Erythroblast (primary cell): ENCODE data around the gene NHS.

ENCODE experiments used
- GATA1 ChIP-seq: IDR thresholded peaks from 2 replicates; pipeline ENCODE4 v1.6.1; 2011; ENCODE audit warnings: low read depth, mild to moderate bottlenecking, control low read depth, low read length, moderate library complexity
- POLR2A ChIP-seq: IDR thresholded peaks from 2 replicates; pipeline ENCODE4 v1.6.1; 2011; ENCODE audit warnings: mild to moderate bottlenecking, low read length

GRCh38 chrX:17567187-17567586 is 192.2 kb downstream of the NHS start:
- TF ChIP-seq POLR2A (no peak), GATA1 (no peak)
